Measurements from ENCODE around the gene ANKRD13B. TPM values are rescaled to one million over a fixed set of nuclear protein-coding genes. Genes with fewer than 3 reads are reported as not detected.

Gene ANKRD13B
- total and polyA plus RNA-seq, 2 of the 13 experiments (the other 11 are each of a cell fraction or from before 2014, with no cell fraction given) = 1.7 to 1.8 TPM

DNA sequence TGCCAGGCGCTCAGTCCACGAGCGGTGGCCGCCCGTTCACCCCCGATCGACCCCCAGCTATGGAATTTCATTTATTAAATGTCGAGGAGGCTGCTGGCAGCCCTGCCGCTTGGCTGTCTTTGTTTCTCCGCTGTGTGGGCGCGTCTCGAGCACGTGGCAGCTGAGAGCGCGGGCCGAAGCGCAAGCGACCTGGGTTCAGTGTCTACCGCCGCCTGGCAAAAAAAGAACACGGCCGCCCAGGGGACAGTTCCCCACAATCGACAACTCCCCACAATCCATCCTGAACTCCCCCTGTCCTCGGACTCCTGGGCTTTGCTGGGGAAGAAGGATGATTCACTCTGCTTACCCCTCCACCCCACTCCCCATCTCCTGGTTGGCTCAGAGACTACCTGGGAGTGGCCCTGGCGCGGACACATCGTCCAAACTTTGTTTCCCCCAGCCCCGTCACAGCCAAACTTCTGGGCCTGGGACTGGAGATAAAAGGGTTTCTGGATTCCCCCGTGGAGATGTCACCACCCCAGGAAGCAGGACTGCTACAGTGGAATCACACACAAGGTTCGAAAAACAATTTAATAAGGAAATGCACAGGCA, 1.7 kb upstream of the ANKRD13B start (continued):
- TF ChIP-seq, protein P1, sequence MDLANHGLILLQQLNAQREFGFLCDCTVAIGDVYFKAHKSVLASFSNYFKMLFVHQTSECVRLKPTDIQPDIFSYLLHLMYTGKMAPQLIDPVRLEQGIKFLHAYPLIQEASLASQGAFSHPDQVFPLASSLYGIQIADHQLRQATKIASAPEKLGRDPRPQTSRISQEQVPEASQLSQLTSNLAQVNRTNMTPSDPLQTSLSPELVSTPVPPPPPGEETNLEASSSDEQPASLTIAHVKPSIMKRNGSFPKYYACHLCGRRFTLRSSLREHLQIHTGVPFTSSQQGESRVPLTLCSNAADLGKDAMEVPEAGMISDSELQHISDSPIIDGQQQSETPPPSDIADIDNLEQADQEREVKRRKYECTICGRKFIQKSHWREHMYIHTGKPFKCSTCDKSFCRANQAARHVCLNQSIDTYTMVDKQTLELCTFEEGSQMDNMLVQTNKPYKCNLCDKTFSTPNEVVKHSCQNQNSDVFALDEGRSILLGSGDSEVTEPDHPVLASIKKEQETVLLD (CRISPR knock-in tag; IDR thresholded peaks at IDR 0.05; ENCODE audit: low read depth) = no peak
- no peak for TF ChIP-seq GLI4 (CRISPR knock-in tag; IDR thresholded peaks at IDR 0.05; ENCODE audit: borderline replicate concordance)
- no peak for TF ChIP-seq ARHGAP35 (CRISPR knock-in tag; IDR thresholded peaks at IDR 0.05; ENCODE audit: borderline replicate concordance)
- TF ChIP-seq, protein P2, sequence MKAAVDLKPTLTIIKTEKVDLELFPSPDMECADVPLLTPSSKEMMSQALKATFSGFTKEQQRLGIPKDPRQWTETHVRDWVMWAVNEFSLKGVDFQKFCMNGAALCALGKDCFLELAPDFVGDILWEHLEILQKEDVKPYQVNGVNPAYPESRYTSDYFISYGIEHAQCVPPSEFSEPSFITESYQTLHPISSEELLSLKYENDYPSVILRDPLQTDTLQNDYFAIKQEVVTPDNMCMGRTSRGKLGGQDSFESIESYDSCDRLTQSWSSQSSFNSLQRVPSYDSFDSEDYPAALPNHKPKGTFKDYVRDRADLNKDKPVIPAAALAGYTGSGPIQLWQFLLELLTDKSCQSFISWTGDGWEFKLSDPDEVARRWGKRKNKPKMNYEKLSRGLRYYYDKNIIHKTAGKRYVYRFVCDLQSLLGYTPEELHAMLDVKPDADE (CRISPR knock-in tag; IDR thresholded peaks at IDR 0.05) = no peak
- TF ChIP-seq KDM3A (CRISPR knock-in tag; IDR thresholded peaks at IDR 0.05; ENCODE audit: low read depth) = no peak
- no peak for TF ChIP-seq SSRP1 (CRISPR knock-in tag; IDR thresholded peaks at IDR 0.05)
- TF ChIP-seq KLF9 (CRISPR knock-in tag; IDR thresholded peaks at IDR 0.05; ENCODE audit: low read depth) = no peak
- TF ChIP-seq, protein P3, sequence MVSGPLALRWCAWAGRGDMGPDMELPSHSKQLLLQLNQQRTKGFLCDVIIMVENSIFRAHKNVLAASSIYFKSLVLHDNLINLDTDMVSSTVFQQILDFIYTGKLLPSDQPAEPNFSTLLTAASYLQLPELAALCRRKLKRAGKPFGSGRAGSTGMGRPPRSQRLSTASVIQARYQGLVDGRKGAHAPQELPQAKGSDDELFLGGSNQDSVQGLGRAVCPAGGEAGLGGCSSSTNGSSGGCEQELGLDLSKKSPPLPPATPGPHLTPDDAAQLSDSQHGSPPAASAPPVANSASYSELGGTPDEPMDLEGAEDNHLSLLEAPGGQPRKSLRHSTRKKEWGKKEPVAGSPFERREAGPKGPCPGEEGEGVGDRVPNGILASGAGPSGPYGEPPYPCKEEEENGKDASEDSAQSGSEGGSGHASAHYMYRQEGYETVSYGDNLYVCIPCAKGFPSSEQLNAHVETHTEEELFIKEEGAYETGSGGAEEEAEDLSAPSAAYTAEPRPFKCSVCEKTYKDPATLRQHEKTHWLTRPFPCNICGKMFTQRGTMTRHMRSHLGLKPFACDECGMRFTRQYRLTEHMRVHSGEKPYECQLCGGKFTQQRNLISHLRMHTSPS (CRISPR knock-in tag; IDR thresholded peaks at IDR 0.05; ENCODE audit: low read depth) = no peak
- TF ChIP-seq GZF1 (CRISPR knock-in tag; IDR thresholded peaks at IDR 0.05) = no peak
- TF ChIP-seq, protein P4, sequence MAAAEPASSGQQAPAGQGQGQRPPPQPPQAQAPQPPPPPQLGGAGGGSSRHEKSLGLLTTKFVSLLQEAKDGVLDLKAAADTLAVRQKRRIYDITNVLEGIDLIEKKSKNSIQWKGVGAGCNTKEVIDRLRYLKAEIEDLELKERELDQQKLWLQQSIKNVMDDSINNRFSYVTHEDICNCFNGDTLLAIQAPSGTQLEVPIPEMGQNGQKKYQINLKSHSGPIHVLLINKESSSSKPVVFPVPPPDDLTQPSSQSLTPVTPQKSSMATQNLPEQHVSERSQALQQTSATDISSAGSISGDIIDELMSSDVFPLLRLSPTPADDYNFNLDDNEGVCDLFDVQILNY (CRISPR knock-in tag; conservative IDR thresholded peaks at IDR 0.05) = no peak
- no peak for TF ChIP-seq ZNF496 (CRISPR knock-in tag; IDR thresholded peaks at IDR 0.05; ENCODE audit: insufficient replicate concordance)
- TF ChIP-seq HDAC6 (IDR thresholded peaks at IDR 0.05; ENCODE audit: low read depth, low read length) = no peak
- TF ChIP-seq NCOR1 (IDR thresholded peaks at IDR 0.05; ENCODE audit: borderline replicate concordance, low read length) = no peak
- TF ChIP-seq, protein P5, sequence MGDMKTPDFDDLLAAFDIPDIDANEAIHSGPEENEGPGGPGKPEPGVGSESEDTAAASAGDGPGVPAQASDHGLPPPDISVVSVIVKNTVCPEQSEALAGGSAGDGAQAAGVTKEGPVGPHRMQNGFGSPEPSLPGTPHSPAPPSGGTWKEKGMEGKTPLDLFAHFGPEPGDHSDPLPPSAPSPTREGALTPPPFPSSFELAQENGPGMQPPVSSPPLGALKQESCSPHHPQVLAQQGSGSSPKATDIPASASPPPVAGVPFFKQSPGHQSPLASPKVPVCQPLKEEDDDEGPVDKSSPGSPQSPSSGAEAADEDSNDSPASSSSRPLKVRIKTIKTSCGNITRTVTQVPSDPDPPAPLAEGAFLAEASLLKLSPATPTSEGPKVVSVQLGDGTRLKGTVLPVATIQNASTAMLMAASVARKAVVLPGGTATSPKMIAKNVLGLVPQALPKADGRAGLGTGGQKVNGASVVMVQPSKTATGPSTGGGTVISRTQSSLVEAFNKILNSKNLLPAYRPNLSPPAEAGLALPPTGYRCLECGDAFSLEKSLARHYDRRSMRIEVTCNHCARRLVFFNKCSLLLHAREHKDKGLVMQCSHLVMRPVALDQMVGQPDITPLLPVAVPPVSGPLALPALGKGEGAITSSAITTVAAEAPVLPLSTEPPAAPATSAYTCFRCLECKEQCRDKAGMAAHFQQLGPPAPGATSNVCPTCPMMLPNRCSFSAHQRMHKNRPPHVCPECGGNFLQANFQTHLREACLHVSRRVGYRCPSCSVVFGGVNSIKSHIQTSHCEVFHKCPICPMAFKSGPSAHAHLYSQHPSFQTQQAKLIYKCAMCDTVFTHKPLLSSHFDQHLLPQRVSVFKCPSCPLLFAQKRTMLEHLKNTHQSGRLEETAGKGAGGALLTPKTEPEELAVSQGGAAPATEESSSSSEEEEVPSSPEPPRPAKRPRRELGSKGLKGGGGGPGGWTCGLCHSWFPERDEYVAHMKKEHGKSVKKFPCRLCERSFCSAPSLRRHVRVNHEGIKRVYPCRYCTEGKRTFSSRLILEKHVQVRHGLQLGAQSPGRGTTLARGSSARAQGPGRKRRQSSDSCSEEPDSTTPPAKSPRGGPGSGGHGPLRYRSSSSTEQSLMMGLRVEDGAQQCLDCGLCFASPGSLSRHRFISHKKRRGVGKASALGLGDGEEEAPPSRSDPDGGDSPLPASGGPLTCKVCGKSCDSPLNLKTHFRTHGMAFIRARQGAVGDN (CRISPR knock-in tag; IDR thresholded peaks at IDR 0.05) = peak; percentile 85
- TF ChIP-seq FOXC1 (CRISPR knock-in tag; IDR thresholded peaks at IDR 0.05; ENCODE audit: borderline replicate concordance) = peak; percentile 49
- TF ChIP-seq ZNF343 (CRISPR knock-in tag; IDR thresholded peaks at IDR 0.05) = 0 out of 2 replicates have a peak, but pooled peaks have one; percentile 14
- TF ChIP-seq ZNF431 (CRISPR knock-in tag; IDR thresholded peaks at IDR 0.05; ENCODE audit: borderline replicate concordance, low read depth) = no peak
- TF ChIP-seq SALL1 (CRISPR knock-in tag; IDR thresholded peaks at IDR 0.05) = peak; percentile 53
- TF ChIP-seq SUZ12 (IDR thresholded peaks at IDR 0.05; ENCODE audit: low read depth, low read length) = no peak
- peak; percentile 38; the same call in 1 of the 2 replicates for TF ChIP-seq MED13 (CRISPR knock-in tag; IDR thresholded peaks at IDR 0.05)
- peak; percentile 27; the same call in 1 of the 2 replicates for TF ChIP-seq RARA (CRISPR knock-in tag; IDR thresholded peaks at IDR 0.05)

All from HepG2 (cell line).